AG09309 (cell line): Measurements from ENCODE around the gene STX2.

ENCODE experiments used
- DNase-seq: peaks from one replicate; pipeline ENCODE4 v3.0.0-alpha.2; 2010; ENCODE audit warnings: low read depth
- H3K4me3 ChIP-seq: 2 replicates; pipeline ENCODE4 v1.5.1; 2011; ENCODE audit warnings: mild to moderate bottlenecking, low read depth, low read length, moderate library complexity; ENCODE audit not compliant: control insufficient read depth
- TF ChIP-seq, protein P1 (sequence below): IDR thresholded peaks from 2 replicates; pipeline ENCODE4 v1.5.1; 2011; ENCODE audit warnings: mild to moderate bottlenecking, low read depth, low read length, inconsistent platforms; ENCODE audit not compliant: insufficient read depth, control insufficient read depth; ENCODE audit errors: missing control alignments

Gene STX2

DNA sequence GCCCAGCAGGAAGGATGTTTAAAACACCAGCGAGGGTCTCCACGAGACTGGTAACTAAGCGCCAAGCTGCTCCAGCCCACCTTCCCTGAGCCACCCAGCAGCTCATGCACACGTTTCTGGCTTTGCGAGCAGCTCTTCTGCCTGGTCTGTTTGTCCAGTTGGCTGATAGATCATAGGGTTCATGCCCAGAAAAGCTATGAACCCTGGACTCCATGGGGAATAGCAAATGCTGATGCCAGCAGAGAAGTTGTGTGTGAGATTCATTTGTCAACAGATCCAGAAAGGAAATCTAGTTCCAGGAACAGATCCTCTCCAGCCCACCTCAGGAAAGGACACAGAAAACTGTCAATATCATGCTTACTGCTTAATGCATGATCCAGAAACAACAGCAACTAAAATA is 94.8 kb downstream of the STX2 start:
- TF ChIP-seq, protein P1, sequence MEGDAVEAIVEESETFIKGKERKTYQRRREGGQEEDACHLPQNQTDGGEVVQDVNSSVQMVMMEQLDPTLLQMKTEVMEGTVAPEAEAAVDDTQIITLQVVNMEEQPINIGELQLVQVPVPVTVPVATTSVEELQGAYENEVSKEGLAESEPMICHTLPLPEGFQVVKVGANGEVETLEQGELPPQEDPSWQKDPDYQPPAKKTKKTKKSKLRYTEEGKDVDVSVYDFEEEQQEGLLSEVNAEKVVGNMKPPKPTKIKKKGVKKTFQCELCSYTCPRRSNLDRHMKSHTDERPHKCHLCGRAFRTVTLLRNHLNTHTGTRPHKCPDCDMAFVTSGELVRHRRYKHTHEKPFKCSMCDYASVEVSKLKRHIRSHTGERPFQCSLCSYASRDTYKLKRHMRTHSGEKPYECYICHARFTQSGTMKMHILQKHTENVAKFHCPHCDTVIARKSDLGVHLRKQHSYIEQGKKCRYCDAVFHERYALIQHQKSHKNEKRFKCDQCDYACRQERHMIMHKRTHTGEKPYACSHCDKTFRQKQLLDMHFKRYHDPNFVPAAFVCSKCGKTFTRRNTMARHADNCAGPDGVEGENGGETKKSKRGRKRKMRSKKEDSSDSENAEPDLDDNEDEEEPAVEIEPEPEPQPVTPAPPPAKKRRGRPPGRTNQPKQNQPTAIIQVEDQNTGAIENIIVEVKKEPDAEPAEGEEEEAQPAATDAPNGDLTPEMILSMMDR: no peak
- H3K4me3 ChIP-seq: no peak overlapping the region
- no peak for DNase-seq

DNA sequence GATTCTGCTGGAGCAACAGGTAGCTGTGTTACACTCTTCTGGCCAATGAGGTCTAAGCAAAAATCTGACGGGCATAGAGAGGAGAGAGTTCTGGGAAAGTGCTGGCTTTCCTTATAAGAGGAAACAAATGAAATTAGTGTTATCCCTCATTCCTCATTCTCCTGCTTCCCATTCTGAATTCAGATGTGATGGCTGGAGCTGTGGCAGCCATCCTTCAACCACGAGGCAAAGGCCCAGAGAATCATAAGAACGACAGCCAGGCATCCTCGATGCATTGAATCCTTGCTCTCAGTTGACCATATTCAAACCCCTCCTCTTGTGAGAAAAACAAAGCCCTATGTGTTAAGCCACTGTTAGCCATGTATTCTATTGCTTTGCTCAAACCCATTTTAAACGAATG is 95.4 kb downstream of the STX2 start:
- TF ChIP-seq, protein P1: no peak
- no peak for DNase-seq
- no peak overlapping the region for H3K4me3 ChIP-seq

DNA sequence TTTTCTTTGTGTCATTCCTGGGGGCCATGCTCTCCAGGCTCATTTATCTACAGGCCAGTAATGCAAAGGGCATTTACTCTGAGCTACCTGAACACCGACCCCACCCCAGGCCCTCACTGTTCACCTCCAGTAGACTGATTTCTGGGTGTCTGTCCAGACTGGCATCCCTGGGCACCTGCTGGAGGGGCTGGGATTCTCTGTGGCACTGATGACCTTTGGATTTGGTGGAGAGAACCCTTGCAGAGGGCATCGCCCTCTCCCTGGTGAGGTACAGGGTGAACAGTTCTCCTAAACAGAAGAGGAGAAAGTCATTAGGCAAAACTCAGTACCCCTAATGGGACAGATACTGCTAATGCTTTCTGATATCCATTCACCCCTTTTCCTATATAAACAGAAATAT is 95.9 kb downstream of the STX2 start:
- H3K4me3 ChIP-seq: no peak overlapping the region
- no peak for DNase-seq
- TF ChIP-seq, protein P1: no peak

DNA sequence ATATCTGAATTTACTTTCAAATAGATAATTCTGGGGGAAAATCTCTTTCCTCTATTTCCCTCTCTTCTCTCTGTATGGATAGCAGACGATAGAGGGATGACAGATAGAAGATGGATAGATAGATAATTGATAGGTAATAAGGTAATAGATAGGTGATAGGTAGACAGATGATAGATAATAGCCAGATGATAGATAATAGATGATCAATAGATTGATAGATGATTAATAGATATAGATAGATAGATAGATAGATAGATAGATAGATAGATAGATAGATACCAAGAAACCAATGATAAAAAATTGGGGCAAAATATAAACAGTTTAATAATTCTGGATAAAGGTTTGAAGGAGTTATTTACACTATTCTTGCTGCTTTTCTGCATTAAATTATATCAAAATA is 96.3 kb downstream of the STX2 start:
- DNase-seq: no peak
- TF ChIP-seq, protein P1: no peak
- H3K4me3 ChIP-seq: no peak overlapping the region

DNA sequence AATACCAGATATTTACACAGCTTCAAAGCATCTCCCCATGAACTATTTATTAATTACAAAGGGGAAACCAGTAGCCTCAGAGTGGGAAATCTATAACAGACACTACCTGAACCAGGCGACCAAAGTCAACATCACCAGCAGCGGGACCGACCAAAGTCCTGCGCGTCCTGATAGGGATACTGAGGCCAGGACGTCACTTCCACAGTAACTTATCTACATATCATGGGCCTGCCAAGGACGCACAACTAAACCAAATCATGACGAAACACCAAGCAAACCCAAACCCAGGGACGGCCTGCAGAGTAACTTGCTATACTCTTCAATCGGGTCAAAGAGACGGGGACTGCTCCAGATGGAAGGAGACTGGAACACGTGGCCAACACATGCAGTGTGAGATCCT is 96.9 kb downstream of the STX2 start:
- TF ChIP-seq, protein P1: no peak
- no peak overlapping the region for H3K4me3 ChIP-seq
- DNase-seq: no peak
